Anterior cingulate cortex (tissue), 58 donors: ENCODE data around the gene SYPL1.

Experiments used
- DNase-seq, 58 donors: peaks; one replicate each; lab custom pipeline; 2025; lab: John Stamatoyannopoulos, UW

Gene SYPL1

DNA sequence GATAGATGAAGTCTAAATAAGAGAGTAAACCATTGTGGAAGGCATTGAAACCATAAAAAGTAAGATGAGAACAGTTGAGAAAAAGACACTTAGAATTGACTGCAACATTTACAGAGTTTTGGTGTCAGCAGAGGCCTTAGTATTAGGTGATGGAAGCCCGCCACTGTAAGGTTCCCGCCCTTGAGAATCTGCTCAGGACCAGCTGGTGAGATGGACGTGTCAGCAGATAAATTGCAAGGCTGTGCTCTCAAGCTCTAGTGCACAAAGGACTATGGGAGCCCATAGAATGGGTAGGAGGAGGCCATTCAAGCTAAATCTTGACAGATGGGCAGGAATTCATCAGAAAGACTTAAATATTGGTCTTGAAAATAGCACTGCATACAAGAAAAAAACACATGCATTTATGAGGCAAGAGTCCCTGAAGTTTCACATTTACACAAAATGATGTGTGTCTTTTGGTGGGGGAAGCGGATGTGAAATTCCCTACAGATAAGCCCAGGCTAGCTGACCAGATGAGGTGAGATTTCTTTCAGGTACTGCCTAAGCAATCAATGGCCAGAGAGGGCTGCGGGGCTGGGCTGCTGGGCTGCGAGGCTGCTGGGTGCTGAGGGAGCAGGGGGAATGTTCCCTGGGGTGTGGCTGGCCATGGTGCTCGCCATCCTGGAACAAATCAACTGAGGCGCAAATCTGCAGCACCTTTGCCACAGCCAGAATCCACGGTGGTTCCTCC is 42.5 kb downstream of the SYPL1 start:
- no peak for DNase-seq

DNA sequence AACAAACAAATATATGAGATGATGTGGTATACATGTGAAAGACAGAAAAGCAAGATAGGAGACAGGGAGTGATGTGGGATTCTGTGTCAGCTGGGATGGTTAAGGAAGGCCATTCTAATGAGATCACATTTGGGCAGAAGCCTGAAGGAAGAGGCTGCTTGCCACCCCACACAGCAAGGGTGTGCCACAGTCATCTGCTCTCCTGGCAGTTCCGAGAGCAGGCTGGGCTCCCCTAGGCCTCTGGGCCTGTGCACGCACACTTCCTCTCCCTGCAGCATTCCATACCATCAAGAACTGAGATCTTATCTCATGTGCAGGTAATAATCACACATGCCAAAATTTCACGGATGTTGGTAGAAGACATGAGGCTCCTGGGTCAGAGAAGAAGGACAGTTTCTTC is 43.1 kb downstream of the SYPL1 start:
- no peak for DNase-seq

DNA sequence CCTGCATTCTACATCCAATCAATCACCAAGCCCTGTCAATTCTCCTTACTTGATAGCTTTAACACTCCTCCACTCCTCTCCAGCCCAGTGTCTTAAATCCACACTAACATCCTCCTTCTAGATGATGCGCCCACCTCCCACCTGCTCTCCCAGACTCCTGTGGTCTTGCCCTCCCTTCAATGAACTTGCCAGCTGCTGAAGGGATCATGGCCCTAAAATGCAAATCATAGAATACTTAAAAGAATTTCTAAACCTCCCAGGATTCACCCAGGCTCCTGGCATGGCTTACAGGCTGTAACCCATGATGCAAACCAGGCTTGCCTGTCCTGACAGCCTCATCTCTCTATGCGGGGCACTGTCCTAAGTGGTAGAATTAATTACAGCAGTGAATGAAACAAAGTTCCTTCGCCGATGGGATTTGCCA is 43.6 kb downstream of the SYPL1 start:
- DNase-seq: no peak

DNA sequence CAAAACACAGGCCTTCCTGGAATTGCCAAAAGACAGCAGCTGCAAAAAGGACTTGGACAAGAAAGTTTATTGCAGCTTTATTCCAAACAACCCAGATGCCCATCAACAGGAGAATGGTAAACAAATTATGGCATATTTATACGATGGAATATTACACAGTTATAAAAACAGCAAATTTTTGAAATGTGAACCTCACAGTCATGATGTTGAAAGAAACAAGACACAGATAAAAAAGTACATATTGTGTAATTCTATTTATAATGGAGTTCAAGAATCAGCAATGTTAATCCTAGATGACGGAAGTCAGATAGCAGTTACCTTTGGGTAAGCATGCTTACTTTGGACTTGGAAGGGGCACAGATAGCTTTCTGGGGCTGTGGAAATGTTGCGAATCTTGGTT is 44.4 kb downstream of the SYPL1 start:
- no peak for DNase-seq

DNA sequence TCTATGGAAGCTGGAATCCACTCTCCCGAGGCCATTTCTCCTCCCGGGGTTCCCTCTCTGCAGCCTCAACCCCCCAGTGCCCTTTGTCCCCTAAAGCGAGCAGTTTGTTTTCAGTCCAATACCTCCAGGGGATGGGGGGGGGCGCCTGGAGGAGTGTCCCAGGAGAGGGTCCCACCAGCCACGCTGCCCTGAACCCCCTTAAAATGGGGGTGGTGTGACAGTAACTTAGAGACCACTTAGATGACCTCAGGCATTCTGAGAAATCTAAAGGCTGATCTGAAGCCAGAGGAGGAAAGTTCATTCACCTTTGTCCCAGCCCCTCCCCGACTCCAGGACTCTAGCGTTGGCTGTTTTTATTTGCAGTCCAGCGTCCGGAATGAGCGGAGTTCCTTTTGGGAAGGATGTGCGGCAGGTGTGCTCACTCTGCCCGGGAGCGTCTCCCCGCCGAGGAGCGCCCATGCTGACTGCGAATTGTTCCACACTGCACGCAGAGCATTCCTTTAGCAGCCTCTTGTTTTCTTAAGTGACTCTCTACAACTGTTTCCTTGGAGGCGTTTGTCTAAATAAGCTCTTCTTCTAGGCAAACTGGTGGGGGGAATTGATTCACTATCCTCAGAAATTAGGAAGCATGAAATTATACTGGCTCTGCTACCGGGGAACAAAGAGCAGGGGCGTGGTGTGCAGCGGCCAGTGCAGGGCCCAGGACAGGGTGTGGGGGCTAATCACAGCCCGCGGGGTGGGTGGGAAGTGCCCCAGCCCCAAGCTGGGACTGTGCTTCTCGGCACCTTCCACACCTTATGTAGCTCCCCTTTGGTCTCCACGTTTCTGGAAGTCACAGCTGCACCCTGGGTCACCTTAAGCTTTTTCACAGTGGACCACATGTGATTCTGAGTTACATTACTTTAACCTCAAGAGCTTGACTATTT is 46.3 kb downstream of the SYPL1 start:
- DNase-seq: no peak

DNA sequence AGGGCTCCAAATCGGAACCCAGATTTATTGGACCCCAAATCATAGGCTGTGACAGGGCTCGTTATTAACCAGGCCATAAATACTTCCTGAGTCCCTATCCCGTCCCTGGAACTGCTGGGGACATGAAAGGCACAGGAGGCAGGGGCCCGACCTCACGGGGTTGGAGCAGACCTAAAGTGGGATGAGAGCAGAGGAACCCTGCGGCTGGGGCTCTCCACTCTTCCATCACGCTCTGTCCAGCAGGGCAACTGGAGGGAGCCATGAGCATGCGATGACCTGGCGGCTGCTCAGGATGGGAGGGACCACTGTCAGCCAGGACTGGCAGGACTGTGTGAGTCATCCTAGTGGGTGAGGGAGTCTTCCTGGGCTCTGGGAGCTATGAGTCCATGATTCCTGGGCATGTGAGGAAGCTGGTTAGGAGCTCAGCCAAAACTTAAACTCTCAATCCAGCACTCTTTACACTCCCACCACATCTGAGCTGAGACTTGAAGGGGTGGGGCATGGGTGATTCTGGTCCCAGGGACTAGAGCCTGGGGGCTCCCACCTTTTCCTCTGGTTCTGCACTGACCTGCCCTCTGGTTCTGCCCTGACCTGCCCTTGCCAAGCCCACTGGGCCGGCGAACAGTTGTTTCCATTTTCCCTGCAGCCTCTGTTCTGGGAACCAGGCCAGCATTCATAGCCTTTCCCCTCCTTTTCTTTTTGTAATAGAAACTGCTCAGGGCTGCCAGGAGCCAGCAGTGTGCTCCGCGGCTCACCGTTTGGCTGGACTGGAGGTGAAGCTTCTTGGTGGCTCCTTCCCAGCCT is 47.1 kb downstream of the SYPL1 start:
- peak in 55 of 58 donors; percentile 25 to 90 (median 72) for DNase-seq

DNA sequence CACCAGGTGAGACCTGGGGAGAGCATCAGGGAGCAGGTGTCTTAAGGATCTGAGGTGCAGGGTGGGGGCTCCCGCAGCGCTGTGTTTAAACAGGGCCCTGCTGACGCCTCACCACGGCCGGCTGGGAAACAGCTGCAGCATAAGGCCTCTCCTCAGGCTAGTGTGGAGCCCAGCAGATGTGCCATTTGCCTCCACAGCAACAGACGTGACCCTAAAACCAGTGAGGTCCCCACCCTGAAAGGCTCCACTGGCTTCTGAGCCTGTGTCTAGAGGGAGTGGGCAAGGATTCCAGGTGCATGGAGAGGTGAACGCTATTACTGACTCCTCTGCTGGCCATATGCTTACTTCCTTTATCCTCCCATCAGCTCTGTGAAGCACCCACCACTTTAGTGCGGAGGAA is 47.8 kb downstream of the SYPL1 start:
- DNase-seq: no peak

DNA sequence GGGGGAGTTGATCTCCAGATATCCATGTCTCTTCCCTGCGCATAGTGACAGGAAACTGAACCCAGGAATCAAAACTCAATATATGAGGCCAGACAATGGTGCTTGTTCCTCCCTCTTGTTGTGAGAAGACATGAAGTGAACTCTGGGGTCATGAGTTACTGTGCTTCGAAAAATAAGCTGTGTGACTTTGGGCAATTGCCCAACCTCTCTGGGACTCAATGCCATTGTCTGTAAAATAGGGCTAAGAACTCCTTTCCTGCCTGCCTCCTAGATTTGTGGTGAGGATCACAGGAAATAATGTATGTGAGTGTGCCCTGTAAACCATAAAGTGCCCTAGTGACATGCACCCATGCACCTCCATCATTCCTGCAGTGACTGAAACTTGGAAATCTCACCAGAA is 48.4 kb downstream of the SYPL1 start:
- DNase-seq: no peak

DNA sequence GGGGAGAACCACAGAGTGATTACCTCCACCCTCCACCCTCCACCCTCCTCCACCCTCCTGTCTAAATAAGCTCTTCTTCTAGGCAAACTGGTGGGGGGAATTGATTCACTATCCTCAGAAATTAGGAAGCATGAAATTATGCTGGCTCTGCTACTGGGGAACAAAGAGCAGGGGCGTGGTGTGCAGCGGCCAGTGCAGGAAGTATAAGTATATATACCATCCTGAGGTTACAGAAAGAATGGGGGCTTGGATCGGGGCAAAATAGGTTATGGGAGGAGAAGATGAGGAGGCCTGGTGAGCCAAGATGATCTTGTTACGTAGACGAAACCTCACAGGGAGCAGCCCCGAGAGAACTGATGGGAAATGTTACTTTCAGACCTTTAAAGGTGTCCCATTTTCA is 49.1 kb downstream of the SYPL1 start:
- no peak for DNase-seq

DNA sequence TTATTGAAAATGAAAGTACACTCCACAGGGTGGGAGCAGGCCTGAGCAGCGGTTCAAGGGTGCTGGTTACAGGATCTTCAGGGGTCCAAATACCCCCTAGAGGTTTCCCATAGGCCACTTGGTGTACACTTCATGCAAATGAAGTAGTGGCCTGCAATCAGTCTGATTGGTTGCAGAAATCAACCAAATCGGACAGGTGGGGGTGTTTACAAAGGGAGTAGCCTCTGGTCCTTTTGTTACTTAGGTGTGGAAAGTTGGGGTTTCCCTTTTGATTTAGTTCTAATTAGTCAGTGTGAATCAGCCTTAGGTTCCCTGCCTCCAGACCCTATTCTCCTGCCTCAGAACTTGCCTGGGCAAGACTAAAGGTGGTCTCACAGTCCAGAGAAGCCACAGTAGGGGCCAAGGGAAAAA is 49.6 kb downstream of the SYPL1 start:
- no peak for DNase-seq

DNA sequence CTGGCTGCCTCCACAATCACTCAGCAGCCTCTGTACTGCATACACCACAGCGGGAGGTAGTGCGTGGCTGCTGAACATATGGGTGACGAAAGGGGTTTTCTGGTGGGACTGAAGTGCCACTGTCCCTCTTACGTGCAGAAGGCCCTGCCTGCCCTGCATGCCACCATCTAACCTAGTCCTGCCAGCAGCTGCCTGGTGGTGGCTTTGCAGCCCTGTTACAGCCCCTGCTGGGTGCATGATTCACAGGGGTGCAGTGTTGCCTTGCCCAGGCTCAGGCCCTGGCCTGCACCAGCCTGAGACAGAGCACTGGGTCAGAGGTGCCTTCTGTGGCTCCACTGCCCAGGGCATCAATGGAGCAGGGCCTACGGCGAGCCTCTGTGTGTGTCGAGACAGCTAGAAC is 50.1 kb downstream of the SYPL1 start:
- no peak for DNase-seq

DNA sequence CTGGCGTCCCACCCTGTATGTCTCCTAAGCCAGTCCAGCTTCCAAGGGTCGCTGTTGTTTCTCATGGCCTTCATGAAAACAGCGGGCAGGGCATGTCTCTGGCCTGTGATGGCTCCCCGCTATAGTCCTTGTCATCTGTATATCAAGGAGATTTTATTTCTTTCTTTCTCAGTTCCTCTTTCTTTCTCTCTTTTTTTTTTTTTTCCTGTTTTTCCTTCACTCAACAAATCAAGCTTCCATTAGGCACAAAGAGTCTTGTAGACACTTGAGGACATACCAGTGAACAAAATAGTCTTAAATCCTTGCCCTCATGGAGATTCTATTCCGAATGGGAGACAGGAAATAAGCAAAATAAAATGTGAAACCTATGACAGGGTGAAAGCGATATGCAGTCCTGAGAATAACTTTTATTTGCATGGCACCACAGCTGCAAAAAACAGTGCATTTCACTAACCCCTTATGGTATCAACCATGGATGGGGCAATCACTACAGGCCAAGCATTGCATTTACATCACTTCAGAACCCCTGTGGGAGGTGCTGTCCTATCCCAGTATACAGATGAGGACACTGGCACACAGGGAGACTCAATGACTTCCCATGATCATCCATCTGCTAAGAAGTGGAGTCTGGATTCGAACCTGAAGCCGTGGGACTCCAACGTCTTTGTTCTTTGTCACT is 50.7 kb downstream of the SYPL1 start:
- DNase-seq: no peak

DNA sequence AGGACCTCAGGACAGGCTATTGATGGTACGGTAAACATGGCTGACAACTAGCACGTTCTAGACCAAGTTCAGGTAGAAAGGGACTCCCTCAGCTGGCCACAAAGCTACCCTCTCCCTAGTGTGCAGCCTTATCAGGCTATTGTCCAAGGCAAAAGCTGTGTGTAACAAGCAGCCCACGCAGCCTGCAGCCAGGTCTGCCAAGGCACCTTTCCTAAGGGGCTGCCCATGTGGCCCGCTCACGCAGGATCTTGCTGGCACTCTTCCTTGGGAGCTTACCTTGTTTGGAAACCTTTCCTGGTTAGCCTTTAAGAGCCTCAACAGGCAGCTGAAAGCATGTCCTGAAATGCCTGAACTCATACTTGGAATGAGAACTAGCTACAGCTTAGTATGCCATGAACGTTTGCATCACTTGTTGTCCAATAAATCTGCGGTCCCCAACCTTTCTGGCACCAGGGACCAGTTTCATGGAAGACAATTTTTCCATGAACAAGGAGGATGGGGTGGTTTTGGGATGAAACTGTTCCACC is 51.7 kb downstream of the SYPL1 start:
- no peak for DNase-seq

DNA sequence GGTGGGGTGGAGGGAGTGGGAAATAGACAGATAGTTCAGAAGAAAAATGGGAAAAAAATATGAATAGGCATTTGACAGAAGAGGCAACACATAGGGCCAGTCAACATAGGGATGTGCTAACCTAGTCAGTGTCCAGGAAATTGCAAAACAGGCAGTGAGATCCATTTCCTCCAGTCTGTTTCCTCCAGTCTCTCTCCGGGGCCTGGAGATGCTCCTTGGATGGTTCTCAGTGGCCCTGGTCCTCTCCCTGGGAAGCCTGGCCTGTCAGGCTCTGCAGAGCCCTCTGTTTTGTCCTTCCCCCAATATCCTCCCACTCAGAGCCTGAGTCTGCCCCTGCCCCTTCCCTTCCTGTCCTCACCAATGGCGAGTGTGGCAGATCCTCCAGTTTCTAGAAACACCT is 52.6 kb downstream of the SYPL1 start:
- no peak for DNase-seq

DNA sequence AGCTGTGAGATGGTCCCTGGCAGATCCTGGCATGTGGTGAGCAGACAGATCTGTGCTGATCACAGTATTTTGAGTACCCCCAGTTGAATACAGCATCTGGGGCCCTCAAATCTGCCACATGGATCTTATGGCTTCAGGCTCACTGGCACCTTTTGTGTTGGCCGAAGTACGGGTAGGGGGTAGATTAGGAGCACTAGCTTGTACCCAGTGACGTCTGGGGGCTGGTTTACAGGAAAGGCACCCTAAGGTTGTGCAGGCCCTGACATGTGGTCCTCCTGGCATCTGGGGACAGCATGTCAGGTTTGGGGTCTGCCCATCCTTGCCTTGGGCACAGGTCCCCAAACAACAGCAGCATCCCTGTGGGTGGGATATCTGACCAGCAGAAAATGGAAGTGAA is 53.2 kb downstream of the SYPL1 start:
- no peak for DNase-seq

DNA sequence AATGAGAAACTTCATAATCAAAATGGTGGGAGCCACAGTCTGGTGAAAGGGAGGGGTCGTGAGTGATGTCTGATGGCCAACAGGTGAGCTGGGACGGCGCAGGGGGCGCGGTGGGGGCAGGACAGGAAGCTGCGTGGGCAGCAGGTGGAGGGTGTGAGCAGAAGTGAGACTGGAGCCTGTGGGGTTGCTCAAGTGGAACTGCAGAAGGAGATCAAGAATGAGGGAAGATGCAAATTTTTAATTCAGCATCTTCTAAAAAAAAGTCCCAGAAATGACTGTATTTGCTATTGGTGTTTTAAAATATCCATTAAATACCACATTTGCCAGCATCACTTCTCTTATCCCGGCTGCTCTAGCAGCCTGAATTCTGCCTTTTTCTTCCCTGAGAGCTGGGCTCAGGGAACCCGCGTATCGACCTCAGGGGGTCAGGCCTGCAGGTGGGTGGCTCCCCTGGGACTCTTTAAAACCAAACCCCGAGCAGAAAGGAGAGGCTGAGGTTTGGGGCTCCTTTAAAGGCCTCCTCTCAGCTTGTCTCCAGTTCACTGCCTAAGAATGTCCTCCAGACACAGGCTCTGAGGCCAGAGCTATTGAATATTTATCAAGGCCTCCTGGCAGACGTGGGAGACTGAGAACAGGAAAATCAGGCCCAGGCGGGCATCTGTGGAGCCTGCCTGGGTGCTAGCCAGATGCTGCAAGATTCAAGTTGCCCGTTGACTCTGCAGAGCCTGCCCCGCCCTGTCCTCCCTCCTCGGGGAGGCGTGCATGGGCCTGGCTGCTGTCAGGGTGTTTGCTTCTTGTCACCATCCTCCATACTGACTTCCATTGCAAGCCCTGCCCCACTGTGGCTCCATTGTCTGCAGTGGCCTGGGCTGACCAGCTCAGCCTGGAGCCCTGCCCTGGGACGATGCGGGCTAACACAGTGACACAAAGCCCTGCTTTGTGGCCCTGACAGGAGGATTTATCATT is 53.9 kb downstream of the SYPL1 start:
- DNase-seq: peak in 57 of 58 donors; percentile 22 to 96 (median 82)

DNA sequence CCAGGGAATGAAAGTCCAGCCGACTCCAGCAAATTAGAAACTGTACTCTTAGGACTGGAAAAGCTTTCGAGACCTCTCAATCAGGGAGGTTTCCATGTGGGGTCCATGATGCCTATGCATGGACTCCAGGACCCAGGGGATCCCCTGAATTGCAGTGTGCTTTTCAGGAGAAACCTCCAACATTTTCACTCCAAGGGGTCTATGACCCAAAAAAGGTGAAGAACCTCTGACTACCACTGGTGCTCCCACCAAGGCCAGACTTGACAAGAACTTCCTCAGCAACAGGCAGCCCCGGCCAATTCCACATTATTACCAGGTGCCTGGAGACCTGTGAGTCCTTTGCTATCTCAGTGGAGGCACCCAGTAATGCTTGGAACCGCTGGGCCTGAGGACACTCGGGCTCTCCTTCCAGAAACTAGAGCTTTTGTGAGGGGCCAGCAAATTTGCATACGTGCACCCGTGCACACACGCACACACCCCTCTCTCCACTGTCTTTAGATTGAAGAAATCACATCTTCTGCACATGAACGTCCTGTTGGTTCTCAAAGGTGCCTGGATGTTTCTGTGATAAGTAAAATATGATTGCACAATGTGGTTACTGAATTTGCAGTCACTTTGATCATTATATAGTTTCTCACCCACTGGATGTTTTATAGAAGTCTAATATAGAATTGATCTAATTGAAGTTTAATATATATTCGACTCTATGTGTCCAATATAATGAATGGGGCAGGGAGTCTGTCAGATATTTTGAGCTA is 54.7 kb downstream of the SYPL1 start:
- DNase-seq: peak in 2 of 58 donors; percentile 23 to 52
